GM18511 (cell line): ENCODE data around the gene NOXRED1.
A peak's percentile ranks its signal among the peaks of the same experiment; 100 is the strongest.
"Not testable (repeated sequence)": the region's sequence is repeated elsewhere in the genome, so short reads cannot be mapped to it uniquely, and the experiment has no call there.

Experiments
- ATAC-seq: cut with Tn5 transposase; IDR thresholded peaks from one replicate; pipeline ENCODE4 v1.9.1; 2021; ENCODE audit warnings: mild to moderate bottlenecking, moderate library complexity; ENCODE audit not compliant: unreplicated experiment

The NOXRED1 gene, protein sequence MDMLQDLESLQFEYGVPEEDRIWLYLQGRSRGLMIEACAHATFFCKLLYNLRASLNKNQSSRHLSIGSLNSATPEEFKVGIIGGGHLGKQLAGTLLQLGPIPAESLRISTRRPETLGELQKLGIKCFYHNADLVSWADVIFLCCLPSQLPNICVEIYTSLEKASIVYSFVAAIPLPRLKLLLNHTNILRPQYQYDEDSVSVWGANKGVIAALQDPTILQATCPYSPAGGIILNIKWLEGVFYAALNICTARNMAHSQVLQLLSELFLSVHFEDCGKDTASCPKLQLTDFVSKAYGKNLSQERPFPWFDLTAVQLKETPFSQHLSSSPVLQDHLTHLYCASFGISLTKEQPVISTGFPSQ

GRCh38 chr14:77423423-77423822 lies at the start of gene NOXRED1:
TSS of gene NOXRED1 (minus strand) at chr14:77423523. CDS start at chr14:77422889, 634 bp downstream.
- no peak for ATAC-seq

DNA sequence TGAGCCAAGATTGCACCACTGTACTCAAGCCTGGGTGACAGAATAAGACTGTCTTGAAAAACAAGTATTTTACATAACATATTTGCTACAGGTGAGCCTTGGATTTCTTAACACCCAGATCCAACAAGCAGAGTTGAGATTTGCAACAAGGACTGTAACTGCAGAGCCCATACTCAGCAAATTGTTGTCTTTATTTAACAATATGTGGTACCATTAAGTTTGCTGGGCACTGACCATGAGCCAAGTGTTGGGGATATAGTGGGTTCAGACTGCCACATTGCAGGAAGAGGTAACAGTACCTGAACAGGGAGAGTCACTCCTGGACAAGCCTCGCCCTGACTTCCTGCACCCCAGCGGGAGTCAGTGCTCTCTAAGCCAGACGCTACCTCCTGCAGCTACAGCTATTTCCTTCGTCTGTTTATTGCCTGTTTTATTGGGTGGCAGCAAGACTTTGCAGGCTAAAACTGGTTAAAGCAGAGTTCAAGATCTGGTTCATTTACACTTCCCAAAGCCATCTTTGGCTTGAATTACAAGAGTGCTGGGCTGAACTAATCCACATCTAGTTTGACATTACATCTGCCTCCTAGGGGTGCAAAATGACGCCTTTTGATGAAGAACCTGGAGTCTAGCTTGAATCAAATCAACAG lies 47.0 kb upstream of the NOXRED1 start:
- ATAC-seq: no peak

DNA sequence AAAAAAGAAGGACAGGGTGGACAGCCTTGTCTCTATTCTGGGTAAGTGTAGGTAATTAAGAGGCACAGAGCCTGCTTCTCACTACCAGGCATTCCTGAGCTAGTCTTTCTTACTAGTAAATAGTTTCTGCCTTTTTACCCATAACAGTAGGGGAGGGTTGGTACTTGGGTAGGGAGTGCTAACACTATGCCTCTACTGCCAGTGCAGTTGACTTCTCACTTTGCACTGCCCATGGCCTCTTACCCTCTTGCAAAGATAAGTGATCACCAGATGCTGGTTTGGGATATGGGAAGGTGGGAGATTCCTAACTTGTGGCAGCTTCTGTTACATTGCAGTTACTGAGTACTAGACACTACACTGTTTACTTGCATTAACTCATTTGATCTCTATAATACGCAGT lies 46.2 kb upstream of the NOXRED1 start:
- ATAC-seq: no peak

DNA sequence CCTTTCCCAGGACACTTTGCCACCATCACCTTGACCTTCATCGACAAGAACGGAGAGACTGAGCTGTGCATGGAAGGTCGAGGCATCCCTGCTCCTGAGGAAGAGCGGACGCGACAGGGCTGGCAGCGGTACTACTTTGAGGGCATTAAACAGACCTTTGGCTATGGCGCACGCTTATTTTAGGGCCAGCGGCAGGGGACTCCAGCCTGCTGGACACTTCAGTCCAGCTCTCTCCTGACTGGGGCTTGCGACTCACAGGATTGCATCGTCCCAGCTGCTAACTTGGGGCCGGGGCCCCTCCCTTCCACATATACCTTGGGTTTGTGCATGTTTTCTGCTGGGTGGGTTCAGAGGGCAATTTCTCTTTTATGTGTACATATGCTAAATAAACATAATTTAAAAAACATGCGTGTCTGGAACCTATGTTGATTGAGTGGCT lies 45.8 kb upstream of the NOXRED1 start:
- ATAC-seq: no peak

DNA sequence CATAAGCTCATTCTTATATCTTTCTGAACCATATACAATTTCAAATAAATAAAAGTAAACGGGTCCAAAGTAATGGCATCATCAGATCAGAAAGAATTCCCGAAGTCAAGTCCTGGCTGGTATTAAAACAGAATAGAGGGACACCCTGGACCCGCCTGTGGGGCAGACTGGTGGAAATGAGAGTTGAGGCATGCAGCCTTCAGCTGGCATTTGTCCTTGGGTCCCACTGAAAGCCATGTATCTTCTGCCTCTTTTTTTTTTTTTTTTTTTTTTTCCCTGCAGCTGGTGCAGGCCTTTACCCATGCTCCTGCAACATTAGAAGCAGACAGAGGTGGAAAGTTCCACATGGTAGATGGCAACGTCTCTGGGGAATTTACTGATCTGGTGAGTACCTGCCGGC lies 44.5 kb upstream of the NOXRED1 start:
- ATAC-seq: no peak

- no peak for ATAC-seq
Observed at GRCh38 chr14:77459072-77459723, 35.9 kb upstream of the NOXRED1 start.

- ATAC-seq: peak; percentile 20
Observed at GRCh38 chr14:77458249-77458950, 35.1 kb upstream of the NOXRED1 start.

GRCh38 chr14:77457522-77458248 lies 34.4 kb upstream of the NOXRED1 start, which contains the start of the genes AHSA1 and VIPAS39:
TSS of gene AHSA1 (plus strand) at chr14:77458093. CDS start at chr14:77458190, 97 bp downstream.
TSS of gene VIPAS39 (minus strand) at chr14:77457601. CDS start at chr14:77454102, 3,499 bp downstream.
- ATAC-seq: peak; percentile 94

- no peak for ATAC-seq
Observed at GRCh38 chr14:77457115-77457521, 33.8 kb upstream of the NOXRED1 start.

DNA sequence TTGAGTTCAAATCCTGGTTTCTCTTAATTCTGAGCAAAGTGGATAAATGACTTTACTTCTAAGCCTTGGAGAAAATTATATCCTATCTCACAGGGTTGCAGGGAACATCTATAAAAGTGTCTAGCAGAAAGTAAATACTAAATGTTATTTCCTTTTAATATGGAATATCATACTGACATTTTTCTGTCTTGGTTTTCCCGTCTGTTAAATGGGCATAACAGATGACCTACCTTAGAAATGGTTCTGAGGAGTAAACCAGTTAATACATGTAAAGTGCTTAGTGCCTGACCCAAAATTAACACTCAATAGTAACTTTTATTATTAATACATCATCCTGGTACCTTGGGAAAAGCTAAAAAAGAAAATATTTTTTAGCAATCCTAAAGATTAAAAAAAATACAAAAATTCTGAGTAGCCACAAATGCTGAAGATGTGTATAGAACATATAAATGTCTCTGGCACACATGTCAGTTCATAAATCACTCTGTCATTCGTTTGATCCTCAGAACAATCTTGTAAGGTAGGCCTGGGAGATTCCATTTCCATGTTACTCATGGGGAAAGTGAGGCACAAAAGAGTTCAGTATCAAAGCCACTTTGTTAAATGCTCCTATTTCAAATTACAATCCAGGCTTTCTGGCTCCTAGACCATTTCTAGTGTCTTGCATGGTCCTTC lies 32.8 kb upstream of the NOXRED1 start:
- no peak for ATAC-seq

- ATAC-seq: no peak
Observed at GRCh38 chr14:77442196-77442595, 18.9 kb upstream of the NOXRED1 start.

GRCh38 chr14:77439861-77440260 lies 16.5 kb upstream of the NOXRED1 start:
- ATAC-seq: no peak

GRCh38 chr14:77438596-77438995 lies 15.3 kb upstream of the NOXRED1 start:
- ATAC-seq: no peak

DNA sequence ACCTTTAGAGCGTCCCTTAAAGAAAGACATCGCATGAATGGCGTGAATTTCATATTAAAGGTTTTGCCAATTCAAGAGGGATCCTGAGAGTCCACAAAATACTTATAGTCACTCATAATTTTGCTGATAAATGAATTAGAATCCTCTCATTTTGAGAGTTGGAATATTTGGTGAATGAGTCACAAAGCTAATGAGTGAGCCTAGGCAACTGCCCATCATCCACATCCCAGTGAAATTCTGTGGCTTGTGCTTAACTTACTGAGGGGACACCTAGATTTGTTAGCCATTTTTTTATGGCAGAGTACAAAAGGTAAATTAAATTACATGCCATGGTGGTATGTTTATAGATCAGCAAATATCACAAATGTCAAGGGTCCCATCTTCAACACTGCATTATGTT lies 12.7 kb upstream of the NOXRED1 start:
- ATAC-seq: no peak

GRCh38 chr14:77426396-77426795 lies 3.1 kb upstream of the NOXRED1 start:
- no peak for ATAC-seq

- ATAC-seq: no peak
Observed at GRCh38 chr14:77424862-77425261, 1.5 kb upstream of the NOXRED1 start.

- ATAC-seq: no peak
Observed at GRCh38 chr14:77421201-77421600, 2.1 kb downstream of the NOXRED1 start.

GRCh38 chr14:77416836-77417235 lies 6.5 kb downstream of the NOXRED1 start:
- no peak for ATAC-seq

DNA sequence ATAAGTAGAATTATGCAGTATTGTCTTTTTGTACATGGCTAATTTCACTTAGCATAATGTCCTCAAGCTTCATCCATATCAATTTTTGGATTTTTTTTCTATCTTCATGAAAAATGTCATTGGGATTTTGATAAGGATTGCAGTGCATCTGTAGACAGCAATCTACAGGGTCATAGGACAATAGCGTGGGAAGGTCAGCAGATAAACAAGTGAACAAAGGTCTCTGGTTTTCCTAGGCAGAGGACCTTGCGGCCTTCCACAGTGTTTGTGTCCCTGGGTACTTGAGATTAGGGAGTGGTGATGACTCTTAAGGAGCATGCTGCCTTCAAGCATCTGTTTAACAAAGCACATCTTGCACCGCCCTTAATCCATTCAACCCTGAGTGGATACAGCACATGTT lies 7.2 kb downstream of the NOXRED1 start:
- ATAC-seq: not testable (repeated sequence)
